Osteocyte (in vitro differentiated cells): ENCODE measurements around the gene BTBD16. TPM values are rescaled to one million over a fixed set of nuclear protein-coding genes. Genes with fewer than 3 reads are reported as not detected.

Source experiments
- DNase-seq: peaks from one replicate; pipeline ENCODE4 v3.0.0; 2021; ENCODE audit warnings: mixed read lengths; ENCODE audit not compliant: unreplicated experiment; ENCODE audit errors: extremely low spot score
- H3K27ac Mint-ChIP-seq: one replicate; pipeline ENCODE4 v1.8.0; 2021; ENCODE audit warnings: mild to moderate bottlenecking, mixed read lengths; ENCODE audit not compliant: unreplicated experiment
- H3K27me3 Mint-ChIP-seq: one replicate; pipeline ENCODE4 v1.8.0; 2021; ENCODE audit warnings: mixed read lengths; ENCODE audit not compliant: unreplicated experiment
- H3K36me3 Mint-ChIP-seq: one replicate; pipeline ENCODE4 v1.8.0; 2021; ENCODE audit warnings: mixed read lengths; ENCODE audit not compliant: unreplicated experiment
- H3K4me1 Mint-ChIP-seq: one replicate; pipeline ENCODE4 v1.8.0; 2021; ENCODE audit warnings: mixed read lengths; ENCODE audit not compliant: unreplicated experiment
- H3K4me3 Mint-ChIP-seq: one replicate; pipeline ENCODE4 v1.8.0; 2021; ENCODE audit warnings: mild to moderate bottlenecking, moderate library complexity, mixed read lengths; ENCODE audit not compliant: unreplicated experiment
- H3K9me3 Mint-ChIP-seq: one replicate; pipeline ENCODE4 v1.8.0; 2021; ENCODE audit warnings: mixed read lengths; ENCODE audit not compliant: unreplicated experiment
- total RNA-seq: library from RNA; stranded (reverse); gene quantifications from 2 replicates; pipeline ENCODE4 v1.2.1, GENCODE V29; 2021
- TF ChIP-seq, protein P1 (sequence below): fragments of 200-600 bp; sonication (generic); IDR thresholded peaks from 2 replicates; pipeline ENCODE4 v1.5.0; 2021; ENCODE audit warnings: antibody characterized with exemption, mild to moderate bottlenecking, moderate library complexity

The BTBD16 gene
- total RNA-seq, 1 donor from 2014 or later = not detected

DNA sequence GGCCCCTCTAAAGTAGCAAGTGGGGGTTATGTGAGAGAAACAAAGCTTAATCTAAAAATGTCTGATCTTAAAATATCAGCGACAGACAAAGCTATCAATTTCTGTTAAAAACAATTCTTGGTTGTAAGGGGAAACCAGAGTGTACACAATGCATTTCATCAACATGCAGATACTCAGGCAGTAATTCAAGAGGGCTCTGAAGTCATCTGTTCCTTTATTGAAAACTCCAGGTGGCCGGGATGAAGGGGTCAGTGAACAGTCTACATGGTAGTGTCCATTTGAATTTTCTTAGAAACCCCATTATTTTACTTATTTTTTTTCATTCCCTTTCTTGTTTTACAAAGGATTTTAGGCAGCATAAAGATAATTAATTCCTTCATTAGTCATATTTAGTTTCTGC is 36.7 kb upstream of the BTBD16 start:
- Mint-ChIP-seq H3K4me1 (peaks cover 12% of the 10 kb centered on the region), H3K9me3 (no peaks in the 10 kb centered on the region), H3K4me3 (no peak overlapping the region), H3K27ac (no peak overlapping the region), H3K27me3 (no peaks in the 10 kb centered on the region), H3K36me3 (peaks cover 32% of the 10 kb centered on the region)
- DNase-seq = no peak
- TF ChIP-seq, protein P1, sequence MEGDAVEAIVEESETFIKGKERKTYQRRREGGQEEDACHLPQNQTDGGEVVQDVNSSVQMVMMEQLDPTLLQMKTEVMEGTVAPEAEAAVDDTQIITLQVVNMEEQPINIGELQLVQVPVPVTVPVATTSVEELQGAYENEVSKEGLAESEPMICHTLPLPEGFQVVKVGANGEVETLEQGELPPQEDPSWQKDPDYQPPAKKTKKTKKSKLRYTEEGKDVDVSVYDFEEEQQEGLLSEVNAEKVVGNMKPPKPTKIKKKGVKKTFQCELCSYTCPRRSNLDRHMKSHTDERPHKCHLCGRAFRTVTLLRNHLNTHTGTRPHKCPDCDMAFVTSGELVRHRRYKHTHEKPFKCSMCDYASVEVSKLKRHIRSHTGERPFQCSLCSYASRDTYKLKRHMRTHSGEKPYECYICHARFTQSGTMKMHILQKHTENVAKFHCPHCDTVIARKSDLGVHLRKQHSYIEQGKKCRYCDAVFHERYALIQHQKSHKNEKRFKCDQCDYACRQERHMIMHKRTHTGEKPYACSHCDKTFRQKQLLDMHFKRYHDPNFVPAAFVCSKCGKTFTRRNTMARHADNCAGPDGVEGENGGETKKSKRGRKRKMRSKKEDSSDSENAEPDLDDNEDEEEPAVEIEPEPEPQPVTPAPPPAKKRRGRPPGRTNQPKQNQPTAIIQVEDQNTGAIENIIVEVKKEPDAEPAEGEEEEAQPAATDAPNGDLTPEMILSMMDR = no peak

DNA sequence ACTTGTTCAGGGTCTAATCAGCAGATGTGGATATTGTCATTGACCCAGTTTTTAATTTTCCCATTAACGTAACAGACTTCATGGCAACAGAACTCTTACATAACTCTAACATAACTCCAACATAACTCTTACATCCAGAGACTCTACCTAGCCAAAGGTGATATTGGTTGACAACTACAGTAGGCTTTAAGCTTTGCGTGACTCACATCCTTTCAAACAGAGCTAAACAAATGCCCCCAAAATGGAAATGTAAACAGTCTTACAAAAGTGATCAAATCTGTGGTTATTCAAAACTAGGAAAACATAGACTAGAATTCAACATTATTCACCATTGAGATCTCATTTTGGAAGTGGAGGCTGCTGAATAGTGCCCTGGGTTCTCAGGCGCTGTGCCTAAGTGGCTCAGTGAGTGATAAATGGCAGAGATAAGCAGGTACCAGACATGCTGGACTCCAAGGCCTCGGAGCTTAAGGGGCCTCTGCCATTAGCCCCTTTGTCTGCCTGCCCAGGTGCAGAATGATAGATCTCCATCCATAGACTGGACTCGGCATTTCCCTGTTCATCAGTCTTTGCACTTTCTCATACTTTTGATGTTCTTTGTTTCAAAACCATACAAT is 34.3 kb upstream of the BTBD16 start:
- Mint-ChIP-seq H3K4me1 (peaks cover 12% of the 10 kb centered on the region), H3K4me3 (no peak overlapping the region), H3K27me3 (no peaks in the 10 kb centered on the region), H3K9me3 (no peaks in the 10 kb centered on the region), H3K36me3 (peaks cover 39% of the 10 kb centered on the region), H3K27ac (no peak overlapping the region)
- TF ChIP-seq, protein P1 = no peak
- DNase-seq = no peak

DNA sequence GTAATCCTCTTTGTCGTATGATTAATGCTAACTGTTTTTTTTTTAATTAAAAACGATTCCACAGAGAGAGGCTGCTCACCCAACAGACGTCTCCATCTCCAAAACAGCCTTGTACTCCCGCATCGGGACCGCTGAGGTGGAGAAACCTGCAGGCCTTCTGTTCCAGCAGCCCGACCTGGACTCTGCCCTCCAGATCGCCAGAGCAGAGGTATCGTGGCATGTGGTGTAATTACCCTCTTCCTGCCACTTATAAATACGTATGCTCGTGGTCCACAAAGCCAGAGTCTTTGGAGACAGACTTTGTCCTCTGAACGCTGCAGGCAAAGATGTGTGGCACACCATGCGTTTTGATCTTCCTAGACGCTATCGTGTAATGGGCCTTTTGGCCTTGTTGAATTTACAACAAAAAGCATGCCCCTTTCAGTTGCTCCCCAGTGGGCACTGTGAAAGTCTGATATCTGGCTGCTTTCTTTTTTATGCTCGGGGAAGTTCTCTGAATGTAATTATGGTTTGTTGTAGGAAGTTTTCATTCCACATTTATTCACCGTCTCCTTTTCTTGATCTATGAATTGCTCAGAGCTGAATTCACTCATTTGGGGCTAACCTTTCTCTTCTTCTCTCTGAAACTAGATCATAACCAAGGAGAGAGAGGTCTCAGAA is 33.6 kb upstream of the BTBD16 start:
- Mint-ChIP-seq H3K4me3 (no peak overlapping the region), H3K4me1 (peaks cover 9% of the 10 kb centered on the region), H3K27me3 (no peaks in the 10 kb centered on the region), H3K9me3 (no peaks in the 10 kb centered on the region), H3K36me3 (peaks cover 44% of the 10 kb centered on the region), H3K27ac (no peak overlapping the region)
- TF ChIP-seq, protein P1 = no peak
- no peak for DNase-seq

DNA sequence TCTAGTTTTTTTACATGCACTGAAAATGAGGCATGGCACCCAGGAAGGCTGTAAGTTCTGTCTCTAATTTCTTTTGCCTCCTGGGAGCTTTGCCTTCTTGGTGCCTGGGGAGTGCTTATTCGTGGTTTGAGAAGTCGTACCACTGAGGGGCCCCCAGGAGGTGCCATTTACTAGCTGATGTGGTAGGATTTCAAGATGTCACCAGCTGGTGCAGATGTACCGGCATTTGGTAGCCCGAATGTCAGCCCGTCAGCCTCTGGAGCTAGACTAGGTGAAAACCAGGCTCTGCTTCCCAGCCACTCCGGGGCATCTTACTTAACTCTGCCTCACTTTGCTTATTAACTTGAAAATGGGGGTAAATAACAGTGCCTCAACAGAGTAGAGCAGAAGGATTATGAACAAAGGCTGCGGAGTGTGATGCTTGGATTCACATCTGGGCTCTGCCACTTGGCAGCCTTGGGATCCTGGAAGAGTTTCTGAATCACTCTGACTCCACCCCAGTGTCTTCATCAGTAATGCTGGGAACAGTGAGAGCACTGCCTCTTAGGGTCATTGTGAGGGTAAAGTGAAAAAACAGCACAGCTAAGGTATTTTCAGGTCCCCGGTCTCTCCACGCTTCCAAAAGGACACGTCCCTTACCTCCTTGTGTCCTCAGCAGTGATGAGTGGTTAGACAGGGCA is 31.4 kb upstream of the BTBD16 start:
- Mint-ChIP-seq H3K4me1 (peaks cover under 1% of the 10 kb centered on the region), H3K9me3 (no peaks in the 10 kb centered on the region), H3K27me3 (no peaks in the 10 kb centered on the region), H3K36me3 (peaks cover 44% of the 10 kb centered on the region), H3K4me3 (no peak overlapping the region), H3K27ac (no peak overlapping the region)
- TF ChIP-seq, protein P1 = no peak
- DNase-seq = no peak

DNA sequence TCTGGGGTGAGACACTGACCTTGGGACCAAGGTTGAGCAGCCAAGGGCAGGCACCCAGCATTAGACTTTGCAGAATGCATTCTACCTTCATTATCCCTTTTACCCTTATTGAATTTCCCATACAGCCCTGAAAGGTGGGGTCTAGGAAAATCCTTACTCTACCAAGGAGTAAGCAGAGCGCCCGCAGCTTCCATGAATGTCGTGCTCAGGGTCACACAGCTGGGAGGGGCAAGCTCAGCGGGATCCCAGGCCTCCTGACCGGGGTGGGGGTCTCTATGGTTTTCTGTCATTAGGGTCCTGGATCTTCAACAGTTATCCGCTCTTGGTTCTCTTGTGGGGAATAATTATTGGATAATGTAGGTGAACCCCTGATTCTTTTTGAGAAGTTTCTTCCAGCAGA is 30.7 kb upstream of the BTBD16 start:
- no peak for DNase-seq
- Mint-ChIP-seq H3K27me3 (no peaks in the 10 kb centered on the region), H3K9me3 (no peaks in the 10 kb centered on the region), H3K36me3 (peaks cover 47% of the 10 kb centered on the region), H3K27ac (no peak overlapping the region), H3K4me3 (no peak overlapping the region), H3K4me1 (no peaks in the 10 kb centered on the region)
- TF ChIP-seq, protein P1 = no peak
